ENCODE data around the gene USH2A. TPM values are rescaled to one million over a fixed set of nuclear protein-coding genes. Genes with fewer than 3 reads are reported as not detected.
"Not testable (repeated sequence)": the region's sequence is repeated elsewhere in the genome, so short reads cannot be mapped to it uniquely, and the experiment has no call there.

USH2A gene
- total RNA-seq, 4 donors from 2014 or later: not detected

- no peak for ATAC-seq (ENCODE audit: low FRiP score)
- no peak for TF ChIP-seq CTCF (IDR thresholded peaks at IDR 0.05)
- no peak for DNase-seq (ENCODE audit: low spot score)
Measured at GRCh38 chr1:216368249-216368648, 55.0 kb downstream of the USH2A start.

- no peak for ATAC-seq (ENCODE audit: low FRiP score)
- no peak for TF ChIP-seq CTCF (IDR thresholded peaks at IDR 0.05)
- DNase-seq (ENCODE audit: low spot score): no peak
Measured at GRCh38 chr1:216366979-216367378, 56.3 kb downstream of the USH2A start.

GRCh38 chr1:216356945-216357344 is 66.3 kb downstream of the USH2A start:
- no peak for TF ChIP-seq CTCF (IDR thresholded peaks at IDR 0.05)
- DNase-seq (ENCODE audit: low spot score) (no peak), ATAC-seq (ENCODE audit: low FRiP score) (no peak)

GRCh38 chr1:216350186-216350585 is 73.1 kb downstream of the USH2A start:
- ATAC-seq (ENCODE audit: low FRiP score) (no peak), DNase-seq (ENCODE audit: low spot score) (no peak)
- no peak for TF ChIP-seq CTCF (IDR thresholded peaks at IDR 0.05)

GRCh38 chr1:216346526-216346925 is 76.7 kb downstream of the USH2A start:
- DNase-seq (ENCODE audit: low spot score): no peak
- no peak for ATAC-seq (ENCODE audit: low FRiP score)

GRCh38 chr1:216340542-216340941 is 82.7 kb downstream of the USH2A start:
- DNase-seq (ENCODE audit: low spot score); ATAC-seq (ENCODE audit: low FRiP score): not testable (repeated sequence)

More at GRCh38 chr1:216346526-216346925, 76.7 kb downstream of the USH2A start:
- TF ChIP-seq CTCF (IDR thresholded peaks at IDR 0.05): no peak

- ATAC-seq (ENCODE audit: low FRiP score) (no peak), DNase-seq (ENCODE audit: low spot score) (no peak)
- no peak for TF ChIP-seq CTCF (IDR thresholded peaks at IDR 0.05)
Measured at GRCh38 chr1:216332462-216332861, 90.8 kb downstream of the USH2A start.

- DNase-seq (ENCODE audit: low spot score): no peak
- no peak for ATAC-seq (ENCODE audit: low FRiP score)
- TF ChIP-seq CTCF (IDR thresholded peaks at IDR 0.05): no peak
Measured at GRCh38 chr1:216332003-216332402, 91.2 kb downstream of the USH2A start.
